Measurements from ENCODE around the gene NDRG2.
"Not testable (repeated sequence)": the region's sequence is repeated elsewhere in the genome, so short reads cannot be mapped to it uniquely, and the experiment has no call there.

The NDRG2 gene

GRCh38 chr14:21016413-21017190 lies 8.3 kb downstream of the NDRG2 start:
- no peak overlapping the region for H3K4me3 ChIP-seq (ENCODE audit: low read depth, low read length)
- TF ChIP-seq CTCF (IDR thresholded peaks at IDR 0.05; ENCODE audit: low read depth, low read length) = no peak

GRCh38 chr14:21015312-21015711 lies 9.5 kb downstream of the NDRG2 start:
- TF ChIP-seq CTCF (IDR thresholded peaks at IDR 0.05; ENCODE audit: low read depth, low read length) = no peak
- H3K4me3 ChIP-seq (ENCODE audit: low read depth, low read length) = no peak overlapping the region

- no peak overlapping the region for H3K4me3 ChIP-seq (ENCODE audit: low read depth, low read length)
- peak; percentile 87 for TF ChIP-seq CTCF (IDR thresholded peaks at IDR 0.05; ENCODE audit: low read depth, low read length)
Measured at GRCh38 chr14:21014761-21015190, 10.1 kb downstream of the NDRG2 start.

GRCh38 chr14:21011136-21011535 lies 13.7 kb downstream of the NDRG2 start:
- no peak for TF ChIP-seq CTCF (IDR thresholded peaks at IDR 0.05; ENCODE audit: low read depth, low read length)

GRCh38 chr14:21009721-21010120 lies 15.1 kb downstream of the NDRG2 start:
- not testable (repeated sequence) for H3K4me3 ChIP-seq (ENCODE audit: low read depth, low read length)

More at GRCh38 chr14:21011136-21011535, 13.7 kb downstream of the NDRG2 start:
- no peak overlapping the region for H3K4me3 ChIP-seq (ENCODE audit: low read depth, low read length)

GRCh38 chr14:21003788-21004346 lies 21.0 kb downstream of the NDRG2 start:
- H3K4me3 ChIP-seq (ENCODE audit: low read depth, low read length) = no peak overlapping the region
- no peak for TF ChIP-seq CTCF (IDR thresholded peaks at IDR 0.05; ENCODE audit: low read depth, low read length)

- no peak for TF ChIP-seq CTCF (IDR thresholded peaks at IDR 0.05; ENCODE audit: low read depth, low read length)
- no peak overlapping the region for H3K4me3 ChIP-seq (ENCODE audit: low read depth, low read length)
Measured at GRCh38 chr14:21001218-21001617, 23.6 kb downstream of the NDRG2 start.
